ENCODE results near the gene LPIN2.
A peak's percentile ranks its signal among the peaks of the same experiment; 100 is the strongest.

LPIN2 gene

DNA sequence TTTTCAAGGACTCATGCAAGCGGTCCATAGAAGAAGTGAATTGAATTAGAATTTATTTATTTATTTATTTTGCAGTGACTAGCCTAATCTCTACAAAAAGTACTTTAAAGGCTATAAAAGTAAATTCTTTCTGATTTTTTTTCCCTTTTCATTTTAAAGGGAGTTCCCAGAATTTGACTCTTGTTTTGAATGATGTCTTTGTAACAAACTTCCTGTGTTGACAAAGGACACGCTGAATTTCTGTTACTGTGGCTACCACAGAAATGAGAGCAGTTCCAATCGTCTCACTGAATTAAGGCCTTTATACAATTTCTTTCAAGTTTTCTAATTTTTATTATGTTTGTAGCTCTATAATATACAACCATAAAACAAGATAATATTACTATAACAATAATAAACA lies 46.3 kb upstream of the LPIN2 start:
- Histone ChIP-seq H3K14ac (ENCODE audit: low read length in 2 of 2) (no peak overlapping the region), H2BK12ac (ENCODE audit: low read length in 2 of 2) (no peak overlapping the region), H3K27me3 (ENCODE audit: control insufficient read depth in 1 of 2, insufficient read depth in 1 of 2, low read length in 2 of 2) (peaks cover 0 to 13% of the 10 kb centered on the region in 2 experiments), H2BK5ac (ENCODE audit: low read depth, low read length, poor library complexity, severe bottlenecking) (no peak overlapping the region), H3K27ac (ENCODE audit: low read length, poor library complexity, severe bottlenecking) (no peak overlapping the region), H2AK5ac (ENCODE audit: low read length, severe bottlenecking) (no peak overlapping the region), H3K36me3 (ENCODE audit: control insufficient read depth in 1 of 2, insufficient read depth in 2 of 2, low read depth in 1 of 2, low read length in 2 of 2) (no peaks in the 10 kb centered on the region), H3K79me1 (replicated peaks; ENCODE audit: low read length, poor library complexity, severe bottlenecking) (no peaks in the 10 kb centered on the region), H3K9me3 (ENCODE audit: control insufficient read depth, low read length) (no peaks in the 10 kb centered on the region), H2BK15ac (ENCODE audit: low read depth, poor library complexity, severe bottlenecking) (no peak overlapping the region), H3K4me3 (ENCODE audit: insufficient read depth in 1 of 2, low read depth in 1 of 2, low read length in 2 of 2) (no peak overlapping the region), H4K8ac (ENCODE audit: low read length) (no peak overlapping the region), H3K18ac (ENCODE audit: low read depth in 1 of 2, low read length in 2 of 2) (no peak overlapping the region), H2AFZ (ENCODE audit: low read depth, low read length) (no peak overlapping the region), H3K4ac (ENCODE audit: low read depth in 1 of 2, low read length in 2 of 2) (no peak overlapping the region), H4K91ac (ENCODE audit: low read length) (no peak overlapping the region), H3K4me1 (ENCODE audit: control insufficient read depth, insufficient read depth, low read depth, low read length) (peaks cover 5% of the 10 kb centered on the region), H3K4me2 (ENCODE audit: low read length, poor library complexity, severe bottlenecking) (no peak overlapping the region), H3K23ac (ENCODE audit: low read length in 2 of 2) (no peak overlapping the region), H3K9ac (ENCODE audit: low read length) (no peak overlapping the region), H2BK120ac (ENCODE audit: low read depth, low read length) (no peak overlapping the region)
- 40% methylated on average over 1 of the region's 3 CpGs for WGBS
- DNase-seq = no peak

DNA sequence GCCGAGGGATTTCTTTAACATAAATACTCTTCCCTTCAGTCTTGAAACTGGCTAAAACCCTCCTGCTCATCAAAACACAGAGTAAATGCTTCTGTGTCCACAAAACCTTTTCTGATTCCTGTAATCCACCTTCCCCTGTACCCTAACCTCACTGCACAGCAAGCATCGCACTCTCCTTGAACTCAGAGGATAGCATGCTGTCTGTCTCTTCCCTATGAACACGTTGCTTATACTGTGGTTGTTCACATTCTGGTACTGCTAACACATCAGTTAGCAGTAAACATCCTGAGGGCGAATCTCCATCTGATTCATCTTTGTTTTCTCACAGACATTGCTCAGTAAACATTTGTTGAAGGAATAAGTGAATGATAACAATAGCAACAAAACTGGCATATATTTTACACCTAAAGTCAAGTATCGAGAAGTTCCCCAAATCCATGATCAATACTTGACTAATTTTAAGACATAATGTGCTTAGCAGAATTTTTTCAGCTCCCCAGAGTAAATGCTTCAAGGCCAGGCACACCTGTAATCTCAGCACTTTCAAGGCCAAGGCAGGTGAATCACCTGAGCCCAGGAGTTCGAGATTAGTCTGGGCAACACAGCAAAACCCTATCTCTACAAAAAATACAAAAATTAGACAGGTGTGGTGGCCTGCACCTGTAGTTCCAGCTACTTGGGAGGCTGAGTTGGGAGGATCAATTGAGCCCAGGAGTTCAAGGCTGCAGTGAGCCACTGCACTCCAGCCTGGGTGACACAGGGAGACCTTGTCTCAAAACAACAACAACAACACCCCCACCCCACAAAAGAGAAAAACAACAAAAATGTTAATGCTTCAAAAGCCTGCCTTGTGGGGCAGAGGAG lies 45.6 kb upstream of the LPIN2 start:
- Histone ChIP-seq H3K4ac (ENCODE audit: low read depth in 1 of 2, low read length in 2 of 2) (no peak overlapping the region), H3K79me1 (replicated peaks; ENCODE audit: low read length, poor library complexity, severe bottlenecking) (no peaks in the 10 kb centered on the region), H4K91ac (ENCODE audit: low read length) (no peak overlapping the region), H4K8ac (ENCODE audit: low read length) (no peak overlapping the region), H3K4me2 (ENCODE audit: low read length, poor library complexity, severe bottlenecking) (no peak overlapping the region), H3K18ac (ENCODE audit: low read depth in 1 of 2, low read length in 2 of 2) (peak overlapping the region in 1 of 2 experiments; percentile 29), H2AK5ac (ENCODE audit: low read length, severe bottlenecking) (peak overlapping the region; percentile 57), H3K36me3 (ENCODE audit: control insufficient read depth in 1 of 2, insufficient read depth in 2 of 2, low read depth in 1 of 2, low read length in 2 of 2) (no peaks in the 10 kb centered on the region), H3K4me3 (ENCODE audit: insufficient read depth in 1 of 2, low read depth in 1 of 2, low read length in 2 of 2) (no peak overlapping the region), H2BK120ac (ENCODE audit: low read depth, low read length) (no peak overlapping the region), H3K23ac (ENCODE audit: low read length in 2 of 2) (no peak overlapping the region), H2AFZ (ENCODE audit: low read depth, low read length) (no peak overlapping the region), H3K27ac (ENCODE audit: low read length, poor library complexity, severe bottlenecking) (no peak overlapping the region), H2BK15ac (ENCODE audit: low read depth, poor library complexity, severe bottlenecking) (no peak overlapping the region), H2BK5ac (ENCODE audit: low read depth, low read length, poor library complexity, severe bottlenecking) (no peak overlapping the region), H3K9me3 (ENCODE audit: control insufficient read depth, low read length) (no peaks in the 10 kb centered on the region), H3K9ac (ENCODE audit: low read length) (no peak overlapping the region), H3K27me3 (ENCODE audit: control insufficient read depth in 1 of 2, insufficient read depth in 1 of 2, low read length in 2 of 2) (peaks cover 0 to 13% of the 10 kb centered on the region in 2 experiments), H3K4me1 (ENCODE audit: control insufficient read depth, insufficient read depth, low read depth, low read length) (peaks cover 5% of the 10 kb centered on the region), H3K14ac (ENCODE audit: low read length in 2 of 2) (no peak overlapping the region), H2BK12ac (ENCODE audit: low read length in 2 of 2) (no peak overlapping the region)
- DNase-seq = peak; percentile 70
- whole genome bisulfite sequencing = 75% methylated on average over 4 of the region's 6 CpGs

DNA sequence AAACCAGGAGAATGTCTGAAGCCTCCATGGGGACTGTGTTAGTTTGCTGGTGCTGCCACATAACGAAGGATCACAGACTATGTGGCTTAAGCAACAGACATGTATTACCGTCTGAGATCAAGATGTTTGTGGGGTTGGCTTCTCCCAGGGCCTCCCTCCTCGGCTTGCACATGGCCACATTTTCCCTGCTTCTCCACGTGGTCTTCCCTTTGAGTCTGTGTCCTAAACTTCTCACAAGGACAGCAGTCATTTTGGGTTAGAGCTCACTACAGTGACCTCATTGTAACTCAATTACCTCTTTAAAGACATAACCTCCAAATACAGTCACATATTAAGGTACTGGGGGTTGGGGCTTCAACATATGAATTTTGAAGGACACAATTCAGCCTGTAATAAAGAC lies 44.6 kb upstream of the LPIN2 start:
- no peak overlapping the region for H3K9ac ChIP-seq (ENCODE audit: low read length)
- H3K14ac ChIP-seq (ENCODE audit: low read length in 2 of 2) = no peak overlapping the region
- no peak overlapping the region for H2AFZ ChIP-seq (ENCODE audit: low read depth, low read length)
- H3K4me1 ChIP-seq (ENCODE audit: control insufficient read depth, insufficient read depth, low read depth, low read length) = peaks cover 5% of the 10 kb centered on the region
- H3K18ac ChIP-seq (ENCODE audit: low read depth in 1 of 2, low read length in 2 of 2) = no peak overlapping the region
- H3K4me3 ChIP-seq (ENCODE audit: insufficient read depth in 1 of 2, low read depth in 1 of 2, low read length in 2 of 2) = no peak overlapping the region
- peak overlapping the region; percentile 64 for H2AK5ac ChIP-seq (ENCODE audit: low read length, severe bottlenecking)
- peak overlapping the region; percentile 74 for H2BK15ac ChIP-seq (ENCODE audit: low read depth, poor library complexity, severe bottlenecking)
- no peak overlapping the region for H4K91ac ChIP-seq (ENCODE audit: low read length)
- H3K4me2 ChIP-seq (ENCODE audit: low read length, poor library complexity, severe bottlenecking) = no peak overlapping the region
- H2BK5ac ChIP-seq (ENCODE audit: low read depth, low read length, poor library complexity, severe bottlenecking) = no peak overlapping the region
- H3K9me3 ChIP-seq (ENCODE audit: control insufficient read depth, low read length) = no peaks in the 10 kb centered on the region
- H3K27me3 ChIP-seq (ENCODE audit: control insufficient read depth in 1 of 2, insufficient read depth in 1 of 2, low read length in 2 of 2) = peaks cover 0 to 13% of the 10 kb centered on the region in 2 experiments
- no peak overlapping the region for H2BK120ac ChIP-seq (ENCODE audit: low read depth, low read length)
- no peak overlapping the region for H3K4ac ChIP-seq (ENCODE audit: low read depth in 1 of 2, low read length in 2 of 2)
- no peaks in the 10 kb centered on the region for H3K79me1 ChIP-seq (replicated peaks; ENCODE audit: low read length, poor library complexity, severe bottlenecking)
- WGBS = 88% methylated on average over 4 of the region's 4 CpGs
- H3K23ac ChIP-seq (ENCODE audit: low read length in 2 of 2) = no peak overlapping the region
- no peak for DNase-seq
- H3K27ac ChIP-seq (ENCODE audit: low read length, poor library complexity, severe bottlenecking) = no peak overlapping the region
- peak overlapping the region in 1 of 2 experiments; percentile 59 for H2BK12ac ChIP-seq (ENCODE audit: low read length in 2 of 2)
- H3K36me3 ChIP-seq (ENCODE audit: control insufficient read depth in 1 of 2, insufficient read depth in 2 of 2, low read depth in 1 of 2, low read length in 2 of 2) = no peaks in the 10 kb centered on the region
- H4K8ac ChIP-seq (ENCODE audit: low read length) = no peak overlapping the region

DNA sequence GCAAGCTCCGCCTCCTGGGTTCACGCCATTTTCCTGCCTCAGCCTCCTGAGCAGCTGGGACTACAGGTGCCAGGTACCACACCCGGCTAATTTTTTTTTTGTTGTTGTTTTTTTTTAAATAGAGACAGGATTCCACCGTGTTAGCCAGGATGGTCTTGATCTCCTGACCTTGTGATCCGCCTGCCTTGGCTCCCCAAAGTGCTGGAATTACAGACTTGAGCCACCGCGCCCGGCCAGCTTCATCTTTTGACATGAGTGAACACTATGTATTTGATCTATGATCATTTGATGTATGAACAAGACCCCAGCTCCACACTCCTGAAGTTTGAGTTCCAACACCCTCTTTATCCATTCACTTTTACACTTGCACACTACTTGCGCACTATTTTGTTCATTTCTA lies 43.4 kb upstream of the LPIN2 start:
- no peak overlapping the region for H2AFZ ChIP-seq (ENCODE audit: low read depth, low read length)
- no peak overlapping the region for H2BK120ac ChIP-seq (ENCODE audit: low read depth, low read length)
- no peak overlapping the region for H2AK5ac ChIP-seq (ENCODE audit: low read length, severe bottlenecking)
- WGBS = 74% methylated on average over 6 of the region's 9 CpGs
- H3K9me3 ChIP-seq (ENCODE audit: control insufficient read depth, low read length) = no peaks in the 10 kb centered on the region
- H4K91ac ChIP-seq (ENCODE audit: low read length) = no peak overlapping the region
- peaks cover 5% of the 10 kb centered on the region for H3K4me1 ChIP-seq (ENCODE audit: control insufficient read depth, insufficient read depth, low read depth, low read length)
- no peaks in the 10 kb centered on the region for H3K79me1 ChIP-seq (replicated peaks; ENCODE audit: low read length, poor library complexity, severe bottlenecking)
- H3K4ac ChIP-seq (ENCODE audit: low read depth in 1 of 2, low read length in 2 of 2) = no peak overlapping the region
- no peak overlapping the region for H4K8ac ChIP-seq (ENCODE audit: low read length)
- no peak overlapping the region for H2BK12ac ChIP-seq (ENCODE audit: low read length in 2 of 2)
- H2BK15ac ChIP-seq (ENCODE audit: low read depth, poor library complexity, severe bottlenecking) = no peak overlapping the region
- no peak overlapping the region for H3K14ac ChIP-seq (ENCODE audit: low read length in 2 of 2)
- no peak overlapping the region for H3K23ac ChIP-seq (ENCODE audit: low read length in 2 of 2)
- no peak overlapping the region for H3K4me3 ChIP-seq (ENCODE audit: insufficient read depth in 1 of 2, low read depth in 1 of 2, low read length in 2 of 2)
- H2BK5ac ChIP-seq (ENCODE audit: low read depth, low read length, poor library complexity, severe bottlenecking) = no peak overlapping the region
- H3K27ac ChIP-seq (ENCODE audit: low read length, poor library complexity, severe bottlenecking) = peak overlapping the region; percentile 30
- no peak overlapping the region for H3K9ac ChIP-seq (ENCODE audit: low read length)
- H3K18ac ChIP-seq (ENCODE audit: low read depth in 1 of 2, low read length in 2 of 2) = no peak overlapping the region
- no peaks in the 10 kb centered on the region for H3K36me3 ChIP-seq (ENCODE audit: control insufficient read depth in 1 of 2, insufficient read depth in 2 of 2, low read depth in 1 of 2, low read length in 2 of 2)
- peaks cover 0 to 13% of the 10 kb centered on the region in 2 experiments for H3K27me3 ChIP-seq (ENCODE audit: control insufficient read depth in 1 of 2, insufficient read depth in 1 of 2, low read length in 2 of 2)
- DNase-seq = no peak
- no peak overlapping the region for H3K4me2 ChIP-seq (ENCODE audit: low read length, poor library complexity, severe bottlenecking)
